CD4-positive, alpha-beta T cell treated with Interleukin-6 at 100 ng/mL for 8 hours (primary cell): ENCODE data around the gene HORMAD1.
"Not testable (repeated sequence)": the region's sequence is repeated elsewhere in the genome, so short reads cannot be mapped to it uniquely, and the experiment has no call there.

Source experiments
- DNase-seq: peaks from one replicate; pipeline ENCODE4 v3.0.0-alpha.2; 2020; ENCODE audit warnings: mixed read lengths, low spot score

The HORMAD1 gene, protein sequence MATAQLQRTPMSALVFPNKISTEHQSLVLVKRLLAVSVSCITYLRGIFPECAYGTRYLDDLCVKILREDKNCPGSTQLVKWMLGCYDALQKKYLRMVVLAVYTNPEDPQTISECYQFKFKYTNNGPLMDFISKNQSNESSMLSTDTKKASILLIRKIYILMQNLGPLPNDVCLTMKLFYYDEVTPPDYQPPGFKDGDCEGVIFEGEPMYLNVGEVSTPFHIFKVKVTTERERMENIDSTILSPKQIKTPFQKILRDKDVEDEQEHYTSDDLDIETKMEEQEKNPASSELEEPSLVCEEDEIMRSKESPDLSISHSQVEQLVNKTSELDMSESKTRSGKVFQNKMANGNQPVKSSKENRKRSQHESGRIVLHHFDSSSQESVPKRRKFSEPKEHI

DNA sequence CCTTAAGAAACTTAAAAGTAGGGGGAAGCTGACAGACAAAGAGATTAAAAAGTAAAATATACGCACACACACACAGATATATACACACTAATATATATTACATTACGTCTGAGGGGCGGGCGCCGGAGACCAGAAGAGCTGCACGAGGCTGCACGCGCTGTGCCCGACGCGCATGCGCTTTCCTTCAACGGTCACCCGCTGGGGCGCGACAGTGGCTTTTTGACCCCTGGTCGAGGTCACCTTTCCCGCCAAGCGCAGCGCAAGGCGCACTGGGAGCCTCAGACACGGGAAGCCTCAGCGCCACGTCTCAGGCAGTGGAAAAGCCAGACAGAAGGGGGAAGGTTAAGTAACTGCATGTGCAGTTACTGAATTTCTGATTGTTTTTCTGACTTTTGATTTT lies at the start of gene HORMAD1:
Gene HORMAD1, minus strand, starts transcription at position 193 of the 400 bp plus-strand sequence. CDS start 1,390 bp downstream, outside the sequence.
- no peak for DNase-seq

DNA sequence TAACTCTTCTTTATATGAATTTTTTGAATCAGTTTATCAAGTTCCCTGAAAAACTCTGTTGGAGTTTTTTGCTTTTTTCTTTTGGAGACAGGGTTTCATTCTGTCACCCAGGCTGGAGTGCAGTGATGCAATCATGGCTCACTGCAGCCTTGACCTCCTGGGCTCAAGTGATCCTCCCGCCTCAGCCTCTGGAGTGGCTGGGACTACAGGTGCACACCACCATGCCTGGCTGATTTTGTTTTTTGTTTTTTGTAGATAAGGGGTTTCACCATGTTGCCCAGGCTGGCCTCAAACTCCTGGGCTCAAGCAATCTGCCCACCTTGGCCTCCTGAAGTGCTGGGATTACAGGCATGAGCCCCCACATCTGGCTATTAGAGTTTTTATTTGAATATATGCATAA lies 47.0 kb upstream of the HORMAD1 start:
- not testable (repeated sequence) for DNase-seq

DNA sequence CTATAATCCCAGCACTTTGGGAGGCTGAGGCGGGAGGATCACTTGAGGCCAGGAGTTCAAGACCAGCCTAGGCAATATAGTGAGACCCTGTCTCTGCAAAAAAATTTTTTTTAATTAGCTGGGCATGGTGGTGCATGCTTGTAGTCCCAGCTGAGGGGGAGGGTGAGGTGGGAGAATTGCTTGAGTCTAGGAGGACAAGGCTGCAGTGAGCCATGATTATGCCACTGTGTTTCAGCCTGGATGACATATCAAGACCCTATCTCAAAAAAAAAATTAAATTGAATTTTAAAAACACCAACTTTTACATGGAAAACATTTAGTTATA lies 45.2 kb upstream of the HORMAD1 start:
- DNase-seq = not testable (repeated sequence)

- peak; percentile 29 for DNase-seq
Measured at GRCh38 chr1:150765296-150765976, 44.7 kb upstream of the HORMAD1 start, which contains the start of gene CTSS. Gene CTSS, minus strand, starts transcription at chr1:150765778. Its CDS starts 1,015 bp downstream, at chr1:150764763.

- DNase-seq = no peak
Measured at GRCh38 chr1:150764617-150765101, 44.0 kb upstream of the HORMAD1 start.

- DNase-seq = no peak
Measured at GRCh38 chr1:150763018-150763417, 42.3 kb upstream of the HORMAD1 start.

DNA sequence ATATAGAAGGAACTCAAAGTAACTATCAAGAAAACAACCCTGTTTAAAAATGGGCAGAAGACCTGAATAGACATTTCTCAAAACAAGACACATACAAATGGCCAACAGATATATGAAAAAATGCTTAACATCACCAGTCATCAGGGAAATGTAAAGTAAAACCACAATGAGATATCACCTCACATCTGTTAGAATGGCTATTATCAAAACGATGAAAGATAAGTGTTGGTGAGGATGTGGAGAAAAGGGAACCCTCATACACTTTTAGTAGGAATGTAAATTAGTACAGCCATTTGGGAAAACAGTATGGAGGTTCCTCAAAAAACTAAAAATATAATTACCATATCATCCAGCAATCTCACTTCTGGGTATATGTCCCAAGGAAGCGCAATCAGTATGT lies 41.9 kb upstream of the HORMAD1 start:
- no peak for DNase-seq

- DNase-seq = no peak
Measured at GRCh38 chr1:150761801-150762200, 41.1 kb upstream of the HORMAD1 start.

- no peak for DNase-seq
Measured at GRCh38 chr1:150760013-150760412, 39.3 kb upstream of the HORMAD1 start.

DNA sequence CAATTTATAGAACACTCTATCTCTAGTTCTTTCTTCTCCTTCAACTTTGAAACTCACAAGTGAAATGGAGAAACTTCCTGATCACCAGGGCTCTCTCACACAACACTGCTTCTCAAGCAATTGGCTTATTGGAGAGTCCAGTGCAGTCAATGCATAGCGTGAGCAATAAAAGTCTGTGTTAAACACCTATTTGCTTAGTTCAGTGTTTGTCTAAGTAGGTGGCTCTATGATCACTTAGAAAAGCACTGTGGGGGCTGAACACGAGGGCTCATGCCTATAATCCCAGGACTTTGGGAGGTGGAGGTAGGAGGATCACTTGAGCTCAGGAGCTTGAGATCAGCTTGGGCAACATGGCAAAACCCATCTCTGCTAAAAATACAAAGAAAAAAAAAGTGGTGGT lies 32.7 kb upstream of the HORMAD1 start:
- DNase-seq = no peak

DNA sequence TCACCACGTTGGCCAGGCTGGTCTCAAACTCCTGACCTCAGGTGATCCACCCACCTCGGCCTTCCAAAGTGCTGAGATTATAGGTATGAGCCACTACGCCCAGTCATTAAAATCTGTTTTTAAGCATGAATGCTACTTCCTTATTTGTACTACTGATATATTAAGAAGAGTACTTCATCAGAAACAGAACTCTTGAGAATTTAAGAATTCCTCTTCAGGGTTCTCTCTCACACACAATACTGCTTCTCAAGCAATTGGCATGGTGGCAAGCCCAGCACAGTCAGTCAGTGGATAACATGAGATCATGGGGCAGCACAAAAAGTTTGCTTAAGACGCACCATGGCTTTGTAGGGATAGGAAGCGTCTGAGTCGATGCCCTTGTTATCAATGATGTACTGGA lies 30.7 kb upstream of the HORMAD1 start:
- no peak for DNase-seq

GRCh38 chr1:150749720-150750311 lies 29.1 kb upstream of the HORMAD1 start:
- no peak for DNase-seq

DNA sequence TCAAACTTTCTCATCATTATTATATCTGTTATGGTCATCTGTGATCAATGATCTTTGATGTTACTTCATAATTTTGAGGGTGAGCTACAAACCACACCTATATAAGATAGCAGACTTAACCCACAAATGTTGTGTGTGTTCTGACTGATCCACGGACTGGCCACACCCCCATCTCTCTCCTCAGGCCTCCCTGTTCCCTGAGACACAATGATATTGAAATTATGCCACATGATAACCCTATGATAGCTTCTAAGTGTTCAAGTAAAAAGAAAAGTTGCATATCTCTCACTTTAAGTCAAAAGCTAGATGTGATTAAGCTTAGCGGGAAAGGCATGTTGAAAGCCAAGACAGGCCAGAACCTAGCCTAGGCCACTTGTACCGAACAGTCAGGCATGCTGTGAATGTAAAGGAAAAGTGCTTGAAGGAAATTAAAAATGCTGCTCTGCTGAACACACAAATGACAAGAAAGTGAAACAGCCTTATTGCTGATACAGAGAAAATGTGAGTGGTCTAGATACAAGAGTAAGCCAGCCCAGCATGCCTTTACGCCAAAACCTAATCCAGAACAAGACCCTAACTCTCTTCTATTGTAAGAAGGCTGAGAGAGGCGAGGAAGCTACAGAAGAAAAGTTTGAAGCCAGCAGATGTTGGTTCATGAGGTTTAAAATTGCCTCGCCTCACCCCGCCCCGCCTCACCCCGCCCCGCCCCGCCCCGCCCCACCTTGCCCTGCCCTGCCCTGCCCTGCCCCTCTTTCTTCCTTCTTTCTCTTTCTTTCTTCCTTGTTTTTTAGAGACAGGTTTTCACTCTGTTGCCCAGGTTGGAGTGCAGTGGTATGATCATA lies 28.4 kb upstream of the HORMAD1 start:
- DNase-seq = no peak

DNA sequence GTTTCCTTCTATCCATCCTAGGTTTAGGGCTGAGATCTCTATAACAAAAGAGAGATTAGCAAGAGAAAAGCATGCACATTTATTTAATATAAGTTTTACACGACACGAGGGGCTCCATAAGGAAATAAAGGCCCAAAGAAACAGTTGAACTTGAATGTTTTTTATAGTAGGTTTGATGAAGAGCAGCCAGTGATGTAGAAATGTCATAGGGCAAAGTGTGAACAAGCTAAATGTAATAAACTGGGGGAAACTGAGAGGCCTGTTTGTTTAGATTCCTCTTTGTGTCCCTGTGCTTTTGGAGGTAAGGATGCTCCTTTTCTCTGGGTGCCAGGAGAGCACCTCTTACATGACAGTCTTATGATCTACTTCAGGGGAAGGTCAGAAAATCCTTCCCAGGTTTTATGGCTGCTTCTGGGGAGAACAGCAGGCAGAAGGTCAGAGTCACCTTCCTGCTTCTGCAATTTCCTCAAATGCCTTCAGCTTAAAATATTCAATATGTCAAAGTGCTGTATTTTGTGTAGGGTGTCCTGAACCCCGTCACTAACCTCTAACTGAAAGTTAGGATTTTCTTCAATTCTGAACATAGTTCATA lies 9.5 kb upstream of the HORMAD1 start:
- DNase-seq = no peak

DNA sequence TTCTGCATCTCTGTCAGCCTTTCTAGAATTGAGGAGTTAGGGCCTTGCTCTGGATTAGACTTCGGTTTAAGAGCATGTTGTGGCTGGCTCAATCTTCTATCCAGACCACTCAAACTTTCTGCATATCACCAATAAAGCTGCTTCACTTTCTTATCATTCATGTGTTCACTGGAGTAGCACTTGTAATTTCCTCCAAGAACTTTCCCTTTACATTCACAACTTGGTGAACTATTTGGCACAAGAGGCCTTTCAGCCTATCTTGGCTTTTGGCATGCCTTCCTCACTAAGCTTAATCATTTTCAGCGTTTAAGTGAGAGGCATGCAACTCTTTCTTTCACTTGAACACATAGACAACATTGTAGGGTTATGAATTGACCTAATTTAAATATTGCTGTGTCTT lies 3.6 kb upstream of the HORMAD1 start:
- no peak for DNase-seq

DNA sequence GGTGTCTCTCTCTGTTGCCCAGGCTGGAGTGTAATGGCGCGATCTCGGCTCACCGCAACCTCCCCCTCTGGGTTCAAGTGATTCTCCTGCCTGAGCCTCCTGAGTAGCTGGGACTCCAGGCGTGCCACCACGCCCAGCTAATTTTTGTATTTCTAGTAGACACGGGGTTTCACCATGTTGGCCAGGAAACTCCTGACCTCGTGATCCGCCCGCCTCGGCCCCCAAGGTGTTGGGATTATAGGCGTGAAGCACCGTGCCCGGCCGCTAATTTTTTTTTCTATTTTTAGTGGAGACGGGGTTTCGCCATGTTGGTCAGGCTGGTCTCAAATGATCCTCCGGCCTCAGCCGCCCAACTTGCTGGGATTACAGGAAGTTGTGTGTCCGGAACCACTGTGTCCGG lies 597 bp downstream of the HORMAD1 start:
- DNase-seq = no peak

GRCh38 chr1:150718225-150718891 lies 2.3 kb downstream of the HORMAD1 start:
- no peak for DNase-seq

DNA sequence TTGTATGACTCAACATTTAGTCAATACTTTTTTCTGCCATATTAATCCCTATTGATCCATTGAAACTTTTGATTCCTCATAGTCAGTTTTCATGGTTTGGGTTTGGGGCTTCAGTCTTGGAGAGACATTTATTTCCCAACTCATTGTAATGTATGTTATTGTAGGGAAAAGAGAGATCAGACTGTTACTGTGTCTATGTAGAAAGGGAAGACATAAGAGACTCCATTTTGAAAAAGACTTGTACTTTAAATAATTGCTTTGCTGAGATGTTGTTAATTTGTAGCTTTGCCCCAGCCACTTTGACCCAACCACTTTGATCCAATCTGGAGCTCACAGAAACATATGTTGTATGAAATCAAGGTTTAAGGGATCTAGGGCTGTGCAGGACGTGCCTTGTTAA lies 11.7 kb downstream of the HORMAD1 start:
- DNase-seq = not testable (repeated sequence)

- no peak for DNase-seq
Measured at GRCh38 chr1:150708595-150708994, 12.1 kb downstream of the HORMAD1 start.

DNA sequence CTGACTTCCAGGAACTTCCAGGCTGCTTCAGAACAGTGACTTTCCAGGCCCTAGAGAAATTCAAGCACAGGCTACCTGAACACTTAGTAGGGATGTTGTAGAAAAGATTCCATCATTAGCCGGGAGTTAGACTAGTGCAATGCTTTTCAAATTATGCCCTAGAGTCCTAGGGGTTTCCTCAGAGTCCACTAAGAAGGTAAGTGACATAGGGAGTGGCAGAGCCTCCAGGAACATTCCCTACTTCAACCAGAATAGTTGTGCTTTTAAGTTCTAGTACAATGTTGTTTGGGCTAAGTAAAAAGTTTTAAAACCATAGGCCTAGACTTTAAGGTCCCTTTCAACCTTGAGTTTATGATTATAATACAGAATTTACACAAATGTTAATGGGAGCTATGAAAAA lies 14.6 kb downstream of the HORMAD1 start:
- DNase-seq = no peak

DNA sequence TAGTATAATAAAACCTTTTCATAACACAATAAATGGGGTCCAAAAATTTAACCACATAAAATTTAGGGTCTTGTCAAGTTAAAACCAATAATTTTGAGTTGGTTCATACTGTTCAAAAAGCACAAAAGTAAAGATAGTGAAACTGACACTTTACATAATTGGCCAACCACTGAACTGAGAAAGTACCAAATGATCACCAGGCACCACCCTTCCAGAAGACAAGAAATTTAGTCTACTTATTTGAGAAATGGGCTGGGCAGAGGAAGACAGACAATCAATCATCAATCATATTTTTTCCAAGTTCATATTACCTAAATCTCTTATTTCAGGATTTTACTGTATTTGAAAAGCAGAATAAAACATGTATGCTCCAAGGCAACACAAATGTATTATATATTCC lies 17.3 kb downstream of the HORMAD1 start:
- DNase-seq = no peak
